Activated CD4-positive, alpha-beta T cell treated with anti-CD3 and anti-CD28 coated beads for 24 hours (primary cell): Measurements from ENCODE around the gene TTC39B.

Experiments
- DNase-seq, 2 donors: peaks; one replicate each; pipeline ENCODE4 v3.0.0-alpha.2; 2020; ENCODE audit warnings: low read depth in 2 of 2

Gene TTC39B

DNA sequence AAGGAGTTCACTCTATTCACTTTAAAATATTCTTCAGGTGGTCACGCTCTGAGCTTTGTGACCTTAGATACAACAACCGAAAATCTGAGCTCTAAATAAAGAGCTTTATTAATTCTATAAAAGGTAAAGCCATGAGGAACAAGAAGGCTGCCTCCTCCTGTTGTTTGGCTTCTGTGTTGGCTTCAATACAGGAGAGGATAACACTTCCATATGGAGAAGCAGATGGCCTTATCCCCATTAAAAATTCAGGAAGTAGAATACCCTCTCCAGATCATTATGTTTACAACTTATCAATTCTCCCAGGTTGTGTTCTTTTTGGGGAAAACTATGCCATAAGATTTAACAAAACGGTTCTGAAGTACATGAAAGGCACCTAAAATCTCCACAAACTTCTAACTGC lies 128.4 kb downstream of the TTC39B start:
- no peak for DNase-seq

DNA sequence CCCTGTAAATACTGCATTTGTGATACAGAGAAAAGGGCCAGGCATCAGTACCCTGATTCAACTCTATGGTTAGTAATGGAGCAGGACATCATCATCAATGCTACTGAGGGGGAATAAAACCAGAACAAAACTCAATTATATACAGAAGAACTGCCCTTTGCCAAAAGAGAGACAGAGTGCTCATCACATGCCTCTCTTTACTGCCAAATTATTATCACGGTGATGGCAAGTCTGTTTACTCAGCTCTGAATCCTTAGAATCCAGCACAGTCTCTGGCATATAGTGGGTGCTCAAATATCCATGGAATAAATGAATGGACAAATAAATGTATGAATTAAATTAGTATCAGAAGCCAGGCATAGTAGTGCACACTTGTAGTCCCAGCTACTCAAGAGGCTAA lies 130.2 kb downstream of the TTC39B start:
- DNase-seq, result no peak

DNA sequence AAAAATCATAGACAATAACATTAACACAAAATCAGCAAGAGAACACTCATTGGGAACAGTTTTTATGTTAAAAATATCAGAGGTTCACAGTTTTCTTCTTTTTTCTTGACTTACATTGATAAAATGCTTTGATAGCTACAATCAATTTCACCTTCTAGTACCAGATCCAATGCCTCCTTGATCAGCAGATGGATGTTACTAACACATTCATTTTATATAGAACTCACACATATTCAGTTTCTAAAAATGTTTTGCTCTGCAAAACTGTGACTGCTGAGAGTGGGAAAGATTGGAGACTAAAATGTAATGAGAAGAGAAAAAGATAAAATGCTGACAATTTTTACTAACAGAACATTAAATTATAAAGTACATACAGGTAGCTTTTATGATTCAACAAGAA lies 143.1 kb downstream of the TTC39B start:
- DNase-seq, result no peak

DNA sequence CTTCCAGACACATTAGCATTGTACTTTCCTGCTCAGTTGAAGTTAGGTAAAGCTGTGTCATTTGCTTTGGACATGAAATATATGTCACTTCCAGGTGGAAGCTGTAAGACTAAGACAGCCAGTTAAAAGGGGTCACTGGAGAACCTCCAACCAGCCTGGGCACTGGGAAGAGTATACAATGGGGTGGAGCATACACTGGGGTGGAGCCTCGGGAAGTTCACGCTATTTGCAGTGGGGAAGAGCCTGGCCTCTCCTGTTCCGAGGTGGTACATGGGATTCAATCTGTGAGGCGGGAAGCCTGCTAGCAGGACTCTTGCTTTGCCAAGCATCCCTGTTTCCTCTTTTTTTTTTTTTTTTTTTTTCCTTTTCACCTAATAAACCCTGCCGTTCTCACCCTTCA lies 145.3 kb downstream of the TTC39B start:
- no peak for DNase-seq

DNA sequence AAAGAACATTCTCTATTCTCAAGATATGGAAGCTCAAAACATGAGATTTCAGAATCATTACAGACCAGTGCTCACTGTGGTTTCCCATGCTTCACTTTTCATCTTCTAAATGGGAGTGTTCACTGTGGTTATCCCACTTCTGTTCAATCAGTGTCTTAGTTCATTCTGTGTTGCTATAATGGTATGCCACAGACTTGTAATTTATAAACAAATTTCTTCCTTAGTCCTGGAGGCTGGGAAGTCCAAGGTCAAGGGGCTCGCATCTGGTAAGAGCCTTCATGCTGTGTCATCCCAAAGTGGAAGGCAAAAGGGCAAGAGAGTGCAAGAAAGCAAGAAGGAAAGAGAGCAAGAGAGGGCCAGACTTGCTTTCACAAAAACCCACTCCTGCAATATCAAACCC lies 146.3 kb downstream of the TTC39B start:
- DNase-seq, result no peak

DNA sequence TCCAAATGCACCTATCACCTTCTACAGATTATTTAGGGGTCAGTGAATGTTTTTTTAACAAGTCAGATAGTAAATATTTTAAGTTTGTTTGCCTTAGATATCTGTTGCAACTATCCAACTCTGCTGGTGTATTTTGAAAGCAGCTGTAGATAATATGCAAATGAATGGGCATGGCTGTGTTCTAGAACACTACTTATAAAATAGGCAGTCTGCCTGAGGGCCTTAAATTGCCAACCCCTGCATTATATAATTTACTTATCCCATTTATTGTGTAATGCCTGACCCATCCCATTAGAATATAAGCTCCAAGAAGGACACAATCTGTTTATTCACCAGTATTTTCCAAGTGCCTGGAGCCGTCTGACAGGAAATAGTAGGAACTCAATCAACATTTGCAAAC lies 149.0 kb downstream of the TTC39B start:
- DNase-seq, result no peak

DNA sequence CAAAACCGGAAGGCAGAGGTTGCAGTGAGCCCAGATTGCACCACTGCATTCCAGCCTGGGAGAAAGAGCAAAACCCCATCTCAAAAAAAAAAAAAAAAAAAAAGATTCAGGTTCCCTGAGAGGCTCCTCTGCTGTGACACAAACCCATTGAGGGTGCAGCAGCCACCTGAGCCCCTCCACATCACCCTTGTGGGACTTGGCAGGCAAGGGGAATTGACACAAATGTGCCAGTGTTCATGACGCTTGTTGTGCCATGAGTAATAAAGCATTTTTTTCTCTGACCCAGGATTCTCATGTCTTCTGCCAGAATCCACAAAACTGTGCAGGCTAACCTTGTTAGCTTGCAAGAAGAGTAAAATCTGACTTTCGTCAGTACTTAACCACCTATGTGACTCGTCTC lies 149.6 kb downstream of the TTC39B start:
- no peak for DNase-seq

DNA sequence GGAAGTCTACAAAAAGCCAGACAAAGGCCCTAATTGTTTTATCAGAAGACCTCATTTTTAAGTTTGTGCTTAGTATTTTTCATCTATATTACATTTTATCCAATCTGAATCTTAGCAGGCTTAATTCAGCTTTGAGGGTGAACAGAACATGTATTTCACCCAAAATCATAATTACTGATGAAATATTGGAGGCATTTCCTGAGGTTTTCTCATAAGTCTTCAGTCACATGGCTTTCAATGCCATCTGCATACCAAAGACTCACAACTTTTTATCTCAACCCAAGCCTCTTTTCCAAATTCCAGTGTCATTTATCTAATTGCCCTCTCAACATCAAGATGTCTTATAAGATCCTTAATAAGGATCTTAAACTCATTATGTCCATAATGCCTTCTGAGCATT lies 150.8 kb downstream of the TTC39B start:
- no peak for DNase-seq

DNA sequence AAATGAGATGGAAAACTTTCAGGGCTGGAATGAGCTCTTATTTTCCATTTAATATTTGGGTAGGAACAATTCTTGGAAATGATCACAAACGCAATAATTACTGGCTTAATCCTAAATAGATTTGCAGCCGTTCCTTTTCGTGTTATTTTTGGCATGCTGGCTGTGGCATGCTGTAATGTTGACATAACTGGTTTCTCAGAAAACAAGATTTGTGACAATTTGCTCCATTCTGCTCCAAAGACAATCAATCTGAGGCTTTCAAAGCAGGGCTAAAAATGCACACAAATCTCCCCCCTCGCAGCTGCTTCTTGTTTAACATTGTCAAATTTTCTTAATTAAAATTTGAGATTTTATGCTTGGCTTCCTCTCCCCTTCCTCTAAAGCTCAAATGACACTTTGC lies 151.2 kb downstream of the TTC39B start:
- DNase-seq, result no peak

DNA sequence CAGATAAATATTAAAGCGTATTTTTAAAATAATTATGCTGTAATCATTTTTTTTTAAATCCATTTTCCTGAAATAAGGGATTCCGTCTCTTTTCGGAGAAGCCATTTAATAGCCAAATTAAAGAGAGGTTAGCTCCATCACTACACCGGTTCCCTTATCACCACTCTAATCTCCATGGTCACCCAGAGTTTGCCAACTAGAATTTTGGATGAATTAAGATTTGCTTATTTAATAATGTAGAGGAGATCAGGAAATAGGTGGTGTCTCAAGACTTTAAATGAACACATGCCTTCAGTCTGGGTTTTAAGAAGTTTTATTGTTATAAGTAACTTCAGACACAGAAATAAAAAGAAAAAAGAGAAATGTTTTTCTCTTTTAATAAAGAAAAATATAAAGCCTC lies 151.7 kb downstream of the TTC39B start:
- DNase-seq, result no peak

DNA sequence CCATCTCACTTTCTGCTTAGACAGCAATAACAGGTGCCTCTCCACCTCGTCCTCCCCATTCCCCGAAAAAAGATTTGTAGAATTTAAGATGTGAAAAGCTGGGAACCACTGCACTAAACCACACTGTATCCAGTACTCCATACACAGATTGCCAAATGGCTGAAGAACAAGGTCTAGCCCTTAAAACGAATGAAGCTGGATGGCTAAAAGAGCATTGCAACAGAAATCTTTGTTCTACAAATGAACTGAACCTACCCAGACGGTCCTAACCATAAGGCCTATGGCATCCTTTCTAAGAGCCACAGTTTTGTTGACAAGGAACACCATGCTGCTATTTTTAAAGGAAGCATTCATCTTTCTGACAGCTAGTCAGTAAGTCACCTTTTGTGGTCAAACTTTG lies 152.3 kb downstream of the TTC39B start:
- no peak for DNase-seq

DNA sequence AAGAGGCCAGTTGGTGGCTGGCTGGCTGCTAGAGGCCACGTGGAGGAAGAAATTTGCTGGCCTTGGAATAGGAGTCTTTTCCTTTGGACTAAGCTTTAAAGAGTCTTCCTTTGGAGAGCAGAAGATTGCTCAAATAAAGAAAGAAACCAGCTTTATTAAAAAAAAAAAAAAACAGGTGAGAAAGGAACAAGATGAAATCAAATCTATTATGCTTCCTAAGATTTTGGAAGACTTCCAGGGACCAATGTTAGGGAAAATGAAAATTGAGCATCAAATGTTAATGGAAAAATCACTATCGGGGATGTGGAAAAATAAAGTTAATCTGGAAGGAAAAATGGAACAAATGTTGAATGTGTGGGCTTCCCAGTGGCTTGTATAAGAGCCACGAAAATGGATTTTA lies 153.1 kb downstream of the TTC39B start:
- DNase-seq, result no peak

DNA sequence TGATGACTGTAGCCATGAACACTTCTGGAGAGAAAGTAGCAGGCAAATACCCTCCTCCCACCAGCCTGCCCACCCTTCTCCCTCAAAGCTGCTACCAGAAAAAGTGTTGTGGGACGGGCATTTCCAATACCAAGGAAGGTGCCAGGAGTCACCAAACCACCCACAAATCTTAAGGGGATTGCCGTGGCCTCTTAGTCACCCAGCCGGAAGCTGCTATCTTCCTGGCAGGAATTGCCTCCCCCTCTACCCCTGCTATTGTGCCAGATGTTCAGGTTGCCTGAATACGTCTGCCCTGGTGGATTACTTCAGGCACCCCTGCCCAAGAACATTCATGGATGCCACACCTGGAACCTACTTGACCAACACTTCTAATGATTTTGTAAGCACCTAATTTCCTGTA lies 156.1 kb downstream of the TTC39B start:
- no peak for DNase-seq

DNA sequence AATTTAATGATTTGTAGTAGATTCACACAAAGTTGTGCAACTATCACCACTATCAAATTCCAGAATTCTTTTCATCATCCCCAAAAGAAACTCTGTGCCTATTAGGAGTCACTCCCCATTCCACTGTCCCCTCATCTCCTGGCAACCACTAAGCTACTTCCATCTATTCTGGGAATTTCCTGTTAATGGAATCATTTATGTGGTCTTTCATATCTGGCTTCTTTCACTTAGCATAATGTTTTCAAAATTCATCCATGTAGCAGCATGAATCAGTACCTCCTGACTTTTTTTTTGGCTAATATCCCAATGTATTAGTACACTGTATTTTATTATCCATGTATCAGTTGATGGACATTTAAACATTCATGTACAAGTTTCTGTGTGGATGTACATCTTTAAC lies 157.6 kb downstream of the TTC39B start:
- no peak for DNase-seq

DNA sequence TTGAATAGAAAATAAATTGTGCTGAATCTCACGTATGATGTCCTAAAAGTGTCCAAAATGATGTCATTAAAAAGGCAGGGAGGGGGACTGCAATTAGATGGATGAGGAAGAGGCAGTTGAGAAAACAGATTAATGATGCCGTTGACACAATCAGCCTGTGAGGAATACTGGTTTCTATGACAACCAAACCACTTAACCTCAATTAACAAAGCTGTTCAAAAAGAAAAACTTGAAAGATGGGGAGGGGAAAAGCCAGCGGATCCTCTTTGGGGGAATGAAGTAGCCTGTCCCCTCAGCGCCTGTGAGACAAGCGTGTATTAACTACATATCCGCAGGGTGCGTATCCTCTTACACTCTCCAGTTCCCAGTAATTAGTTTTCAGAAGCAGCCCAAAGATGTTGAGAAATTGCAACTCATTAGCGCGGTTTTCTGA lies 160.7 kb downstream of the TTC39B start:
- no peak for DNase-seq

DNA sequence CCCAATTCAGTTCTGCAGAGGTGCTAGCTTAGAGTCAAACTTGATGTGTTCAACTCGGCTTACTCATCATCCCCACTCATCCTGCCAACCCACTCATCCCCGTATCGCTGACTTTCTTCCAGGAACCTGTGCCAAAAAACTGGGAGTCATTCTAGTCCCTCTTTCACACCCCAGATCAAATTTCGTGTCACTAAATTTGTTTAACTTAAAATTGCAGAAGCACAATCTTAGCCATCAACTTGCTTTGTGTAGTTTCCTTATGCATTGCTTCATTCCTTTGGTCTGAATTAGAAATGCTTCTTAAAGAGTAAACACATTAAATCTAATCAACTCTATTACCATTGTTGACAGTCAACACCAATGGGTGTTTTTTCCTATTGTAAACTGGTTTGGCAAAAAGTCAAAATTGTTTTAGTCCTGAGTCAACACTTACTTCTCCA lies 162.4 kb downstream of the TTC39B start:
- DNase-seq, result no peak

DNA sequence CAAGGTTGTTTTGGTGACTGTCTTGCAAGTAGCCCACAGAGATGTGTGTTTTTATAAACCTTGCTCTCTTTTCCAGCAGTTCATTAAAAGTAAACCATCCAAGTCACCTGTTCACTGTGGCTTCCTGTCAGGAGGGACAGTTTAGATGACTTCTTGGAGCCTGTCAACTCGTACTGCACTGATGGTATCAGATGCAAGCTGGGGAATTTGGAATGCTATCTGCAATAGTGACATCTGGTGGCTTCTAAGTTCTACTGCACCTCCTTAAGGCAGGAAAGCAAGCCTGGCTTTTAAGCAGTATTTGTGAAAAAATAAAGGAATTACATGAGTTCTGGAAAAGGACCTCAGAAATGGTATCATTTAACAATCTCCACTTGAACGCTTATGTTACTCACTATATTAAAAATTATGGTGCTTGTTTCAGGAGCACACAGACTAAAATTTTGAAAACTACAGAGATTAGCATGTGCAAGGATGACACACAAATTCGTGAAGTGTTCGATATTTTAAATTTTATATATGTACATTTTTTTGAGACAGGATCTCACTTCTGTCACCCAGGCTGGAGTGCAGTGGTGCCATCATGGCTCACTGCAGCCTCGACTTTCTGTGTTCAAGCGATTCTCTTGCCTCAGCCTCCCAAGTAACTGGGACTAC lies 164.0 kb downstream of the TTC39B start:
- DNase-seq, result no peak

DNA sequence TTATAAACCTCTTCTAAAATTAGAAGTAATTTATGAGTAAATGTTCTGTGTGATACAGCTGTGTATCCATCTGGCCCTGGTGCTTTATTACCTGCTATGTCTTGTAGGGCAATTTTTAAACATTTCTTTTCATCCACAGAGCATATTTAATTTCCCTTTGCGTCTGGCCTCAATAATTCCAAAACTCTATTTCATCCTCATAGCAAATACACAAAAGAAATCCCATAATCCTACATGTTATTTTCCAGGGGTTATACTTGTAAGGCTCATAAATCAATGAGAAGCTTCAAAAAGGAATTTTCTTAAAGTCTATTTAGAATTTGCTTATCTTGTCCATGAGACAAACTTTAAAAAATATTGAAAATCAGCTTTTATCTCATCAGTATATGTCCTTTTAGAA lies 167.0 kb downstream of the TTC39B start:
- DNase-seq, result no peak

DNA sequence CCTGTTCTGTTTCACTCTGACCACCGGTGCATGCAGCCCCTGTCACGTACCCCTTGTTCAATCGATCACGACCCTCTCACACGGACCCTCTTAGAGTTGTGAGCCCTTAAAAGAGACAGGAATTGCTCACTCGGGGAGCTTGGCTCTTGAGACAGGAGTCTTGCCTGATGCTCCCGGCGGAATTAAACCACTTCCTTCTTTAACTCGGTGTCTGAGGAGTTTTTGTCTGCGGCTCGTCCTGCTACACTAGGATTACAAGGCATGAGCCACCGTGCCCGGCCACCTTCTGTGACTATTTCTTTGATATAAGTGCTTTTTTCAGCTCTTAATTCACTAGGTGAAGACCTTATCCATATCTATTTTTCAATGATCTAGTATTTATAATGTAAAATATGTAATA lies 167.5 kb downstream of the TTC39B start:
- no peak for DNase-seq

DNA sequence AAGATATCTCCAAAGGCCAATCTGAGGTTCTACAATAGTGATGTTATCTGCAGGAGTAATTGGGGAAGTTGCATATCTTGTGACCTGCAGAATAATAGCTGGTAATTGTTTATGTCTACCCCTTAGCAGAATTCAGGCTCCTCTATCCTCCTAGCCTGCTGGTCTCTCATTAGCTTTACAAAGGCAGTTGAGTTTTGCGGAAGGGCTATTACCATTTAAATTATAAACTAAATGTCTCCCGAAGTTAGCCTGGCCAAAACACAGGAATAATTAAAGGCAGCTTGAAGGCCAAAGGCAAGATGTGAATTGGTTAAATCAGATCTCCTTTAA lies 168.7 kb downstream of the TTC39B start:
- DNase-seq, result no peak

DNA sequence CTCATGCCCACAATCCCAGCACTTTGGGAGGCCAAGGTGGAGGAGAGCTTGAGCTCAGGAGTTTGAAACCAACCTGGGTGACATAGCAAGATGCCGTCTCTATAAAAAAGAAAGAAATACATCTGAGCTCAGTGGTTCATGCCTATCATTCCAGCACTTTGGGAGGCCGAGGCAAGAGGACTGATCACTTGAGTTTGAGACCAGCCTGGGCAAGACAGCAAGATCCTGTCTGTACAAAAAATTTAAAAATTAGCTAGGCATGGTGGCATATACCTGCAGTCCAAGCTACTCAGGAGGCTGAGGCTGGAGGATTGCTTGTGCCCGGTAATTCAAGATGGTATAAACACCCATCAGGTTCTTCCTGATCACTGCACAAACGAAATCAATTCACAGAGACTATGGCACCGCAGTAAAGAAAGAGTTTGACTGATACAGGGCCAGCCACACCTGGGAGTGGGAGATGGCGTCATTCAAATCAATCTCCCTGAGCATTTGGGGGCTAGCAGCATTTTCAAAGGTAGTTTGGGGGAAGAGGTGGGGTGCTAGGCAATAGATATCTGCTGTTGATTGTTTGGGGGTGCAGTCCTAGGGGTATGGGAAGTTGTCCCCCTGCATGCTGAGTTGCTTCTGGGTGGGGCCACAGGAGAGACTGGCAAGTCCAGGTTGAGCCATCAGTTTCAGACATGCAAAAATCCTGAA lies 169.2 kb downstream of the TTC39B start:
- no peak for DNase-seq

DNA sequence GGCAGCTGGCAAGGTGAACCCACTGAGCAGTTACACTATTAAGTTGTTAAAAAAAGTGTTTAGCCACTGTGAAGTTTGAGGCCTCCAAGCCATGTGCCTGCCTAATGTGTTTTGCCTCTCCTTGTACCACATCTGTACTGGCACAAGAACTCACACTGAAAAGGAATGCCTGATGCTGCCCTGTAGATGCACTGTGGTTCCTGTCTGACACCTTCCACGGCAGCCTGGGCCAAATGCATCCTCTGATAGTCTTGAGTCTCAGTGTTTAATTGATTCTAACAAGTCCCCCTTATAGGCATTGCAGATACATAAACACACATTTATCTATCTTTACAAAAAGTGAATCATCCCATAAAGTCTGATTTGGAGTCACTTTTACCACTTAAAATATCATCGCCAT lies 169.9 kb downstream of the TTC39B start:
- no peak for DNase-seq

DNA sequence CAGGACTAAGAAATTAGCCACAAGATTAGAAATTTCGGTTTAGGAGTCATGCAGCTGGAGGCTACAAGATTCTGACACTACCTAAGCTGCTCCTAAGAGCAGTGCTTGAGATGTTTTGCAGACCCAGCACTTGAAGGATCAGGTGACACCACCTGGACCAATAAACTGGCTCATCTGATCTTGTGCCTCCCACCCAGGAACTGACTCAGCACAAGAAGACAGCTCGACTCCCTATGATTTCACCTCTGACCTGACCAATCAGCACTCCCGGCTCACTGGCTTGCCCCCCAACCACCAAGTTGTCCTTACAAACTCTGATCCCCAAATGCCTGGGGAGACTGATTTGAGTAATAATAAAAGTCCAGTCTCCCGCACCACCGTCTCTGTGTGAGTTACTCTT lies 170.4 kb downstream of the TTC39B start:
- no peak for DNase-seq
